Inferior parietal cortex (tissue), 1 donor: Measurements from ENCODE around the gene MAST4.

Experiments
- DNase-seq: peaks from one replicate; pipeline ENCODE4 v3.0.0-alpha.2; 2016; ENCODE audit errors: extremely low spot score

The MAST4 gene

DNA sequence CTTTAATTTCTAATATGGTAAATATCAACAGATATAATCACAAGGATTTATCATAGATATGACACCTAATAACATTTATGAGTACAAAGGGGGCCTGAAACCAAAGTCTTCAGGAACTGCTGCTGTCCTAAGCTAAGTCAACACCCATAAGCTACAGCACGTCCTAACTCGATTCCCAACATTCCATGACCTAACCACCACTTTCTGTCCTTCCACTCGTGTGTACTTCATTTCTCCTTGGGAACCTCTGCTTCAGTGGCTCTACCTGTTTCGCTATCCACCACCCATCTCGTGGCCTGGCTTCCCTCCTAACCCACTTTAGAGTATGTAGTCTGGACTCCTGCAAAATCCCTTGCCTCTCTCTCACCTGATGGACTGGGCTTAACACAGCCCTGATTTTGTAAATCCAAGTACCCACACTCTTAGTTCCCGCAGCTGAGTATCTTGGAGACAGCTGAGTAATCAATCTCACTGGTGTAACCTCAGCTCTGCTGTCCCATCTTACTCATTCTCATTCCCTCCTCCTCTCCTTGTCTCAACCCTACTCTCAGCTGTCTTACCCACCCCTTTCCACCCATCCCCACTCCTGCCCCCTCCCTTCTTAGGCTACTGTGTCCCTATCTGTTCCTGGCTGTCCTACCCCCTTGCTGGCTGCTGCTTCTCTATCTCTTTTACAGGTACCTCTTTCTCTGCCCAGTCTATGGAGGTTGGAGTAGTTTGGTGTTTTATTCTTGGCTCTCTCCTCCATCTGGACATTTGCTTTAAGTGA, 101.8 kb downstream of the MAST4 start:
- DNase-seq, result no peak

DNA sequence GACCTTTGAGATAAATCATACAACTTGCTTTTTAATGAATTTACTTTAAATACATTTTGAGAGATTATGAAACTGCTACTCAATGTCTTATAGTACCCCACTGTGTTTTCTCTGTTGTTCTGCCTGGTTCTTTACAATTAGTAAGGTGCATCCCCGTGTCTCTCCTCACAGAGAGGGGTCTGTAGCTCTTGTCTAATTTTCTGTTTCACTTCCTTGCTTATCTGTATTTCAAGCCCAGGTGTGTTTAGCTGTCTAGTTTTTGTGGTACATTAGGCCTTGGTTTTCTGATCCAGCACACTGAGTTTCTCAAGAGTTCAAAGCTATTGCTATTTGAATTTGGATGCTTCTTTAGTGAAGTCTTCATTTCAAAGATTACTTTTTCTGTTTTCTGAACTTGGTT, 105.1 kb downstream of the MAST4 start:
- no peak for DNase-seq

DNA sequence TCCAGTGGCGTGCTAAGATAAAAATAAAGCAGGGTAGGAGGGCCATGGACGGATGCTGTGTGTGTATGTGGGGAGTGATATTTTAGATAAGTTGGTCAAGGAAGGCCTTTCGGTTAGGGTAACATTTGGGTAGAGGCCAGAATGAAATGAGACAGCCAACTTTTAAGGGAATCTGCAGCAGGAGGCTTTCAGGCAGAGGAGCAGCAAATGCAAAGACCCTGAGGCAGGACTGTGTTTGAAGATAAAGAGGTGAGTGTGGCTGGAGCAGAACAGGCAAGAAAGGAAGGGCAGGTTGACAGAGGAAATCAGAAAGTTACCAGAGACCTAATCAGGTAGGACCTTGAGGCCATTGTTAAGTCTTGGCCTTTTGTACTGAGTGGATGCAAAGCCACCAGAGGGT, 106.2 kb downstream of the MAST4 start:
- DNase-seq, result no peak

DNA sequence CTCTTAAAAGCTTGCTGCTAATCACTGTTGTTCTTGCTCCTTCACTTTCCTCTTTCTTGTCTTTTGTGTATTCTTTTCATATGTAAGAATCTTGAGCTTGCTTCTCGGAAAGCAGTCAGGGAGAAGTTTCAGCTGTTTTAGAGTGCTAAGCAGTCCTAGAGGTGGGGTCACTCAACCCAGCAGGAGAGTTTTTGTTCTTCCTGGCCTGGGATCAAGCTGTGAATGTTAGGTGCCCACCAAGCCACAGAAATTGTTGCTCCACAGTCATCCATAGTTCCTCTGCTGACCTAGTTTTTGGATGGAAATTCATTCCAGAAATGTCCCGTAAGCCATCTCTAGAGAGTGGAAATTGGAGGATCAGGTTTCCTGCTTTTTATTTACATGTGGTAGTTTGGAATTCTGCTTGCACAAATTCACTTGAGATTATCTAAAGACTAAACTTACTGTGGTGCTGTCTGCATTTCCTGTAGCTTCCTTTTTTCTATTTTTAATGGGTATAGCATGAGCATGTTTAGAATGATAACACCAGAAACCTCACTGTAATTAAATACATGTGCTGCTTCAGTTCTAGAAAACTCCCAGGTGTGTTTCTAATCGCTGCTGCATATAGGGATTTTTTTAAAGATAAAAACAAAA, 108.7 kb downstream of the MAST4 start:
- DNase-seq, result no peak

DNA sequence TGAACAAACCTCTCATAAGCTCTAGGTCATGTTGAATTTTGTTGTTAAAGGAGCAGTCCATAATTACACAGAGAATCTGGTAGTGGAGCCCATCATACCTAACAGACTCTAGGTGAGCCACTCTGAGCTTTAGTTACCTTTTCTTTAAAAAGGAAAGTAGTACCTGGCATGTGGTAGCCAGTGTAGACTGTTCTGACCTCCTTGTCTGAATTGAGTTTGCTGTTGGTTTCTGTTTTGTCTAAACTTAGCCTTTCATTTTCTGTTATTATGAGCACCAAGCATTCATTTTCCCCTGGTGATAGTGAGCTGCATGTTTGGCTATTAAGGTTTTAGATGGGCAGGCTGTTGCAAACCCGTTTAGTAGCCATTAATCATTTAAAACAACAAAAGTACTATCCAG, 112.2 kb downstream of the MAST4 start:
- no peak for DNase-seq

DNA sequence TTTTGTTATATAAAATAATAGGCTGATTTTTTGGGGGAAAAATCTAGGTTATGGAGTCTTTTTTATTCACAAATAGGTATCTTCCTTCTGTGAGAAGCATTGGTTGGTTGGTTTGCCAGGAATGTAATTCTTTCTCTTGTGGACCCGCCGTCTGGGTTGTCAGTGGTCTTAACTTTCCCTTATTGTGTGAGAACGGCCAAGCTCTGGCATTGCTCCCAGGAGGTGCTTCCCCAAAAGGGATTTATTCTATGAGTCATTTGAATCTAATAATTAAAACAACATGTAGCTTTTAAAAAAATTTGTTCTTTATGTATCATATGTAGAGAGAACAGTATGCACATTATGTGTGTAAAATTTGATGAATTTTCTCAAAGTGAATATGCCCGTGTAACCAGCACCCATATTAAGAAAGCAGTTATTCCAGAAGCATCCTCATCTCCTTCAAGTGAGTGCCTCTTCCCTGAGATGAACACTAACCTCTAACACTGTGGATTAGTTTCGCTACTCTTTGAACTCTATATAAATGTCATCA, 114.4 kb downstream of the MAST4 start:
- no peak for DNase-seq

DNA sequence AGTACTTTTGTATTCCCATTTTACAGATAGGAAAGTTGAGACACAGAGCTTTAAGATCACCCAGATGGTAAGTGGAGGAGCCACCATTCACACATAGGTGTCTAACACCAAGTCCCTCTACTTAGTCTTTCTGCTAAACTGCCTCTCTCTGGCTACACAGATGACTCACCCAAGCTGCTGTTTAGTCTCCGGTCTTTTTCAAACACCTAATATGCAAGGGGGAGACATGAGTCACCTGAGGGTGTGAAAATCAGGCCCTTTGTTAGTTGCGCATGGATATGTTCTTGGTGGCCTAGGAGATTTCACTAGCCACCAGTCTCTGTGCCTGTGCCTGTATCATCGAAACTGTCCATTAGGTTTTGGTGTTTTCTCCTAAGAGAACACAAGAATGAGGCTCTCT, 117.8 kb downstream of the MAST4 start:
- DNase-seq, result no peak

DNA sequence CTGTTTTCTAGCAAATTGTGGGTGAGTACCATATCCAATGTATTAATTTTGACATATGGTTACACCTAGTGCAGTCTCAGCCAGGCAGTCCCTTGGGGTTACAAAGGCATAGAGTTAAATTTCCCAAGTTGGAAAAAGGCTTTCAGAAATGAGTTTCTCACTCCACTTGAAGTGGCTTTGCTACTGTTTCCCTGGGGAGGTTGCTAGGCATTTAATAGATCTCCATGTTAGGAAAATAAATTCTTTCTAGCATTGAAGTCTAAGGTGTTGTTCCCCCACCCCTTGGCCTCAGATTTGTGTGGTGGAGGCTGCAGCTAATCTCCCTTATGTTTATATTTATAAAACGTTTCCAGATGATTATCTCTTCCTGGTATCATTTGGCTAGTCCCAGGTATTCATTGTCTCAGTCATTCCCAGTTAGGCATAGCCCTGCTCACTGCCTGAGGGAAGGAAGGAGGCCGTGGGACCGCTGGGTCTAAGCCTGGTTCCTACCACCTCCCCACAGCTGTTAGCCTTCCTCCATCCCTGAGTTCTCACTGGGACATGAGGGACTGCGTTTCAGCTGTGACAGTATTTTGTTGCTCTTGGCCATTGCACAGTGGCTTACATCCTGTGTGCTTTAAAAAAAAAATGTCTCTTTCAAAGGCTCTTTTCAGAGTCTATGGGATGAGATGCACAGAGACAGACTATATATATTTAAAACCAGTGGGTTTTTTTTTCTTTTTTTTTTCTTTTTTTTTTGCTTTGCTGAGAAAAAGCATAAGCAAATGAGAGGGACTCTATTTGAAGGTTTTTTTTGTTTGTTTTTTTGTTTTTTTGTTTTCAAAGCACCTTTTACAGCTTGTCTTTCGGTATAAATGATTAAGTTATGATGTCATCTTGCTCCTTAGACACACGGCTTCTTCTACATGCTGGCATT, 121.5 kb downstream of the MAST4 start:
- no peak for DNase-seq

DNA sequence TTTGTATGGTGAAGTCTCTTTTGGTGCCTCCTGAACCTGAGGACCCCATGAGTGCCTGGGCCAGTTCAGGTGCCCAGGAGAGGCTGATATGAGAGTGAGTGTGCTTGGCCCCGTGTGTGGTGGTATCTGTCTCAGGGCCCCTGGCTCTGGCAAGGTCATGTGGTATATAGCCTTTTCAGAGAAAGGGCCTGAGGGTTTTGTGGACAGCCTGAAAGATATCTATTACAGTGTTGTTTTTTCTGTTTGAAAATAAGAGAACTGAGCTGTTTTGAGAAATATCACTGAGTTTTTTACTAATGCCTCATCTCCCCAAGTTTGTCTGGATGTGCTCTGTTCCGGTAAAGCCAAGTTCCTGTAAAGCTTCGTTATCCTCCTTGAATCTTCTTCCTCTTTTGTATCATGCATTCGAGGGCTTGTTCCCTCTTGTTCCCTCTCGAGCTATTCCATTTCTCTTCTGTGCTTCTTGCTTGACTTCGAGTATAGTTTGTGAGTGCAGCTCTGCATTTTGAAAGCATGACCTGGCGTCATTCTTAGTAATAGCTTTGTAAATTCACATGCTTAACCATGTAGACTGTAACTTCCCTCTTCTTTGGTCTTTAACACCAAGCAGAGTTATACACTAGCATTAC, 122.3 kb downstream of the MAST4 start:
- DNase-seq, result no peak

DNA sequence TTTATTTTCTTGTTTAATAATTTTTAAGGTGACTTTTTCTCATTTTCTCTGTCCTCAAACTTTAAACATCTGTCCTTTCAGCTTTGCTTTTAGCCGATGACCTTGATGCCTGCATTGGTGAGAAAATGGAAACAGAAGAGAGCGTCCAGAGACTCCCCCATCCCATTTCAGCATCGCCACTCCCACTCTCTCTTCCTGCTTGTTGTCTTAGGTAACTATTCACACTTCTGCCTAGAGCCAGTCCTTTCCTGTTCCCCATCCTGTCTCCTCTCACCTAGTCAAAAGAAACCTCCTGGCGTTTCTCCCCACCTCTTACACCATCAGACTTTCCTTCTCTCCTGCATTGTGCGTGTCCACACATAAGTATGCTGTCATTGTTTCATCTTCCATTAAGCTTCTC, 124.6 kb downstream of the MAST4 start:
- DNase-seq, result no peak

DNA sequence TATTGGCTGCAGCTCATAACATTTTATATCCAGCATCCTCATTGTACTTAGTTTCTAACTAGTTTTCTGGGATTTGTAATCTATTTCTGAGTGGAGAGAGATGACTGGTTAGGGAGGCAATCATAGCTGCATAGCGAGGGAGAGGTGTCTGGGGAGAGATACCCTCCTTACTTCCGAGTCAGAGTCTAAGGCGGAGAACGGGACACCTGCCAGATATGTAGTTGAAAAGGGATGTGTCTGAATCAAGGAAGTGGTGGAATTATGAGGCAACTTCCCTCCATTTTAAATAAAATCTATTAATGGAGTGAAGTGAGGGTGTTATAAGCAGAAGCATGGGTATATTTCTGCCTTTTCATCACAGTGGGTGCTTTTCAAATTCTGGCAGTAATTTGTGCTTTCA, 126.5 kb downstream of the MAST4 start:
- DNase-seq, result no peak

DNA sequence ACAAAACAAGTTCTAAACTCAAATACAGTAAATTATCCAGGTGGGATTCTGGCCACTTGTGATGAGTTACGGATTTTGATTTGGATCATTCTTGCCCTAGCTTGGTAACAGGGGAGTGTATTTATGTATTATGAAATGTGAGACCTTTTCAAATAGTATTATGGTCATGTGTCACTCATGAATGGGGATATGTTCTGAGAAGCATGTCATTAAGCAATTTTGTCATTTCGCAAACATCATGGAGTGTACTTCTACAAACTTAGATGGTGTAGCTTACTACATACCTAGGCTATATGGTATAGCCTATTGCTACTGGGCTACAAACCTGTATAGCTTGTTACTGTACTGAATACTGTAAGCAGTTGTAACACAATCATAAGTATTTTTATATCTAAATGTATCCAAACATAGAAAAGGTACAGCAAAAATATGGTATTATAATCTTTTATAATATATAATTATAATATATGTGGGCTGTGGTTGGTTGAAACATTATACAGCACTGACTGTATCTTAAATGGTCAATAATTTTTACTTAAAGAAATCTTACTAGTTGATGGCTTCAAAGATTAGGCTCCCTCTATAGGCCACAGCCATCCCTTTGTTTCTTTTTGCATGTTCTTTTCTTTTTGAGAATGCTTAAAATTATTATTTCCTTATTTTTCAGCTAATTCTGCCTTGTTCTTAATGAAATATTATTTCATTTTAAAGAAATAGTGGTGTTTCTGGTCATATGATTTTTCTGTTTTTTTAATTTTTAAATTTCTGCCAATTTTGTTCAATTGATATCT, 128.4 kb downstream of the MAST4 start:
- no peak for DNase-seq

DNA sequence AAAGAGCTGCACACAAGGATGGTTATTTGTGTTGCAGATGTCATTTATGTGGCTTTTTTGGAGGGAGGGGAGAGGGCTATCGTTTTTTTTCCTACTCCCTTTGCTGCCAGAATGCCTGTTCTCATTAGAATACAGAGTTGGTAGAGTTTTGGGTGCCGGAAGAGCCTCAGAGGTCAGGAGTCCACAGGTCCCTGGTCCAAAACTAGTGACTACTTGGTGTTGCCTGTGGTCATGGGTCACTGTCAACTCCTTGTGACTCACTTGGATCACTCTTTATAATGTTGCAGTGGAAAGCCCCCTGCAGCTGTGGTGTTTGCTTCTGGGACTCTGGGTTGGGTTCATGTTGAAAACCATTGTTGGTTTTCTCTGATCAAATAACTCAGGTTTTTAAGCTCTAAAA, 131.4 kb downstream of the MAST4 start:
- no peak for DNase-seq

DNA sequence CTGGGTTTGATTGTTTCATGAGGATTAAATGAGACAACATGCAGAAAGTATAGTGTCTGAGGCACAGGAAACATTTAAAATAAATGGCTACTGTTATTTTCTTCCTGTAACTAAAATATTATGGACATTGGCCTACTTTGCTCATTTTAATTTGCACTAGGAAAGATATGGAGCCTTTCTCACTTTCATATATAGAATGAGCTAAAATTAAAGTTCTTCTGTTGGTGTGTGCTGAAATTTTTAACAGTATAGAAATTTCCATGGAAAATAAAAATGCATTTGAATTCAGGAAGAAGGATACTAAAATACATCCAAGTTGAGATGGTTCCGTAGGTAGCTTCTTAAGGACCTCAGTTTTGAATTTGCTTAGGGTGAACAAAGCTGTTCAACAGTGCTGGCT, 131.9 kb downstream of the MAST4 start:
- DNase-seq, result no peak

DNA sequence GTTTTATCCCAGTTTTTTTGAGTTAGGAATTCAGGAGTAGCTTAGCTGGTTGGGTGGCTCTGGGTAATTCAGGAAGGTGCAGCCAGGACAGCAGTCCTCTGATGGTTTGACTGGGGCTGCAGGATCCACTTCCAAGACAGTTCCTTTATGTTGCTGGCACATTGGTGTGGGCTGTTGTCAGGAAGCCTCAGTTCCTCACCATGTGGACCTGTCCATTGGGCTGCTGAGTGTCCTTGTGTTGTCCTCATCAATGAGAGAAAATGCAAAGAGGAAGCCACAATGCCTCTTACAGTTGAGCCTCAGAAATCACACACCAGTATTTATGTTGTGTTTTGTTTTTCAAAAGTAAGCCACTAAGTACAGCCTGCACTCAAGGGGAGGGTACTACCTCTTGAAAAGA, 140.9 kb downstream of the MAST4 start:
- no peak for DNase-seq

DNA sequence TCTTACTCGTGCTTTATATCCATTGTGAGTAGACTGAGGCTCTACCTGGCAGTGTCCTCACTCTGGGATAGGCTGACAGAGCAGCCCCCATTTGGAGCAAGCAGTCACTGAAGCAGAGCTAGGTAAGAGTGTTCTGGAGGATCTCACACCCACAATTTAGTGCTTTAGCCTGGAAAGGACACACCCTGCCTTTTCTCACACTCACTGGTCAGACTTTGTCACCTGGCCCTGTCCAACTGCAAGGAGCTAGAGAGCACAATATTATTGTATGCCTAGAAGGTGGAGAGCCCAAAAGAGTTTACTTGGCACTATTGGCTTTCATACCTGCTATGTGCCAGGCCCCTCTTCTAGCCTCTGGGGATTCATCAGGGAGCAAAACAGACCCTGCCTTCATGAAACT, 141.9 kb downstream of the MAST4 start:
- no peak for DNase-seq

DNA sequence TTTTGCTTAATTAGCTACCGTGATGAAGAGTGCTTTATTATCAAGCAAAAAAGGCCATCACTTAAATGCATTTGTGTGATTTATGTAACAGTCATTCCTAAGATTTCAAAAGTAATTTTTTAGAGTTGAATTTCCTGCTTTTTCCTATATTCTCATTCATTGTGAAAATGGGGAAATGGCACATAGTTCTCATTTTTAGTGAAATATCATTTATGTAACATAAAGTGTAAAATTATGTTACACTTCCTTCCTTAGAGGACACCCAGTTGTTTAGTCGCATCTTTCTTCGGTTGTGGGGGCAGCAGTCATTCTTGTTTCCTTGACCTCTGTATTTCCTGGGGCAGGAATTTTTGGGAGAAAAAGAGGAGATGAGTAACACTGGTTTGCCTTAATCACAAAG, 142.8 kb downstream of the MAST4 start:
- DNase-seq, result no peak

DNA sequence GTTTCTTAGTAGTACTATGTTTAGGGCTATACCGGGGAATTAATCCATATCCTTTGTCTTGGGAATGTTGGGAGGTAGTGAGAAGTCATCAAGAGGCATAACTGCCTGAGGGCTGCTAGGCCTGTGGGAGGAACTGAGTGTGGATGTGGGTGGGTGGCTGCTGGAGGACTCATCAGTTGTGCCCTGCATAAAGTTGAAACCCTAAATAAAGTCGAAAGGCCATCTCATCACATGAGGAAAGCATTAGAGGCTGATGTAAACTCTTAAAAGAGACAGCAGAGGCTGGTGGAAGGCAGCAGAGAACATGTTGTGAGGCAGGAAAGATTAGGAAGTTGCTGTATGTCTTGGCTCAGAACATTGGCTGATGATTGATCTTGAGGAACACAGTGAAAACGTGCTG, 143.8 kb downstream of the MAST4 start:
- DNase-seq, result no peak

DNA sequence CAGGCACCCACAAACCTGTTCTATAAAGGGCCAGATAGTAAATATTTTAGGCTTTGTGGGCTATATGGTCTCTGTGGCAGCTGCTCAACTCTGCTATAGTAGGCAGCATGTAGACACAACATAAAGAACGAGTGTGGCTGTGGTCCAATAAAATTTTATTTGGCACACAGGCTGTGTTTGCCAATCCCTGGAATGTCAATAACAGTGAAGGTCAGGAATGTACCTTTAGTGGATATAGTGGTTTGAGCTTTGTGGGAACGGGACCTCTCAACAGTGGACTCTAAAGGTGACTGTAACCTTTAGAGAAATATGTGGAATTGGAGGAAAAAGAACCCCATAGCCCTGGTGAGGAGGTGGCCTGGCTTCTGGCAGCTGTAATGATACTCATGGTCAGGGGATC, 145.2 kb downstream of the MAST4 start:
- no peak for DNase-seq

DNA sequence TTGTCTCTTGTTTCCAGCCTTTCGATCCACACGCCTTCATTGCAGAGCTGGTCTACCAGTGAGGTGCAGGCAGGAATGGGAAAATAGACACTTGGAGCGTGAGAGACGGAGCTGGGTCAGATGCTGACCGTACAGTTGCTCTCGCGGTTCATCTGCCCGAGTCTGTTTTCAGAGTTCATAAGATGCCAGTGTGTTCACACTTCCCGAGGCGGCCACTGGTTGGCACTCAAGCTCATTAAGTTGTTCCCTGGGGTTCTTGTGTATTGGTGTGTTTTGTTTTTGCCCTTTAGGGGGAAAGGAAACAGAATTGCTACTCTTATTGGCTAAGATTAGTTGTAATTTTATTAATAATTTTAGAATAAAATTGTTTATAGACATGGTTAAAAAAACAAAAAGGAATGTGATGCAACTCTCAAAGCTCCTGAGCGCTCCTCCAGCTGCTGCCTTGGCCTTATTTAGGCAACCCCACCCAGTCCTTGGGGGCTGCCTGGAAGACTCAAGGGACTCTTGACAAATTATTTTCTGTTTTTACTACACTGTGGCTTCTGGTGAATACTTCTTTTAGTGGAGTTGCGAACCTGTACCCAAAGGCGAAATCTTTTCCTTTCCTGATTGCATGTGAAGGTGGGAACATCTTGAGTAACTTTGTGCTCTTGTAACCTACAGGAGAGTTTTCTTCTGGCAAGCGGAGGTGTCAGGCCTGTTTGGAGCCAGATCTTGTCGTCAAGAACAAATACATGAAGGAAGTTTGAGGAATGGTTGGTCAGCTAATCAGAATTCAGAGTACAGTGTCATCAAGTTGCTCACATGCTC, 146.1 kb downstream of the MAST4 start:
- DNase-seq, result no peak
